Epithelial cell of umbilical artery (primary cell): ENCODE results near the gene NFRKB. TPM values are rescaled to one million over a fixed set of nuclear protein-coding genes. Genes with fewer than 3 reads are reported as not detected.

Experiments
- total RNA-seq: library from RNA; depleted of rRNA; stranded (reverse); fragments of >200 nt; gene quantifications from 2 replicates; pipeline ENCODE4 v1.2.3, GENCODE V29; 2014

NFRKB gene
- total RNA-seq: 19.1 and 20.1 TPM in 2 replicates

DNA sequence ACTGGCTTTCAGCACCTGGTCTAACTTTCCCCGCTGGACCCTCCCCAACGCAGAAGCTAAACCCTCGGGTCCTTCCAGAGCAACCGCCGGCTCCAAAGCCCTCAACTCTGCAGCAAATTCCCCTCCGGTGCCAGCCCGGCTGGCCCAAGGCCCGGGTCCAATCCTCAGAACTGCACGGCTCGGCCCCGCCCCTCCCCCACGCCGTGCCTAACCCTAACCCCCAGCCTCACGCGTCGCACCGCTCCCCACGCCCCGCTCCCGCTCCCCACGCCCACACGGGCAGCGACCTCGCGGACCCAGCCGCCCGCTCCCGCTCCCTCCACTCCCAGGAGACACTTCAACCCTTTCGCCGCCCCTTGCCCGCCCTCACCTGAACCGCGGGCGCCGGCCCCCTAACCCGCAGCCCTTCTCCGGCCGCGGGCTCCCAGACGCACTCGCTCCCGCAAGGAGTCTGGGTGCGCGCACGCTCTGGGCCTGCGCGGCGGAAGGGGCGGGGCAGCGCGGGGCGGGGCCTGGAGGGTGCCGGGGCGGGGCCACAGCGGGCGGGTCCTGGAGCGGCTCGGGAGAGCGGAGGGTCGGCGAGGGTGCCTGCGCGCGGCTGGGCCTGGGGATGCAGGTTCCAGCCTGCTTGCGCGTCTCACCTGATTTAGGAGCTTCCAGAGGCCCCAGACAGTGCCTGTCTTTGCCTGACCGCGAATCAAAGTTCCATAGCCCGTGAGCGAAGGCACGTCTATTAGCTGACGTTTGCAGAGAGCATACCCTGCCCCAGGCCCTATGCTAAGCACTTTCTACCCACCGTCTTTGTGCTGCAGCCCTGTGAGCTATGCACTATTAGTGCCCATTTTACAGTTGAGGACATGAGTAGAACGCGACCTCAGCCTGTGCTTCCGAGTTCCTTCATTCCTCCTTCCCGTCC, at the start of gene NFRKB:
Gene NFRKB, minus strand, starts transcription at position 453 of the 916 bp plus-strand sequence. CDS start 2,729 bp downstream, outside the sequence.

Other genes with a start within 250 kb of the NFRKB start
- 0.46 and 0.65 TPM in 2 replicates for gene TMEM45B, start 79.7 kb downstream of the NFRKB start, total RNA-seq
- 3.6 and 11.2 TPM in 2 replicates for gene PRDM10, start 107.3 kb upstream of the NFRKB start, total RNA-seq
- gene APLP2, start 174.3 kb upstream of the NFRKB start, total RNA-seq: 400 and 566 TPM in 2 replicates